HG03280 (cell line): ENCODE results near the gene LILRA5.
"Not testable (repeated sequence)": the region's sequence is repeated elsewhere in the genome, so short reads cannot be mapped to it uniquely, and the experiment has no call there.

Experiments used
- ATAC-seq: cut with Tn5 transposase; IDR thresholded peaks from one replicate; pipeline ENCODE4 v1.9.1; 2021; ENCODE audit warnings: mild to moderate bottlenecking, moderate library complexity; ENCODE audit not compliant: unreplicated experiment

LILRA5 gene

GRCh38 chr19:54335164-54335563, 22.2 kb upstream of the LILRA5 start:
- no peak for ATAC-seq

DNA sequence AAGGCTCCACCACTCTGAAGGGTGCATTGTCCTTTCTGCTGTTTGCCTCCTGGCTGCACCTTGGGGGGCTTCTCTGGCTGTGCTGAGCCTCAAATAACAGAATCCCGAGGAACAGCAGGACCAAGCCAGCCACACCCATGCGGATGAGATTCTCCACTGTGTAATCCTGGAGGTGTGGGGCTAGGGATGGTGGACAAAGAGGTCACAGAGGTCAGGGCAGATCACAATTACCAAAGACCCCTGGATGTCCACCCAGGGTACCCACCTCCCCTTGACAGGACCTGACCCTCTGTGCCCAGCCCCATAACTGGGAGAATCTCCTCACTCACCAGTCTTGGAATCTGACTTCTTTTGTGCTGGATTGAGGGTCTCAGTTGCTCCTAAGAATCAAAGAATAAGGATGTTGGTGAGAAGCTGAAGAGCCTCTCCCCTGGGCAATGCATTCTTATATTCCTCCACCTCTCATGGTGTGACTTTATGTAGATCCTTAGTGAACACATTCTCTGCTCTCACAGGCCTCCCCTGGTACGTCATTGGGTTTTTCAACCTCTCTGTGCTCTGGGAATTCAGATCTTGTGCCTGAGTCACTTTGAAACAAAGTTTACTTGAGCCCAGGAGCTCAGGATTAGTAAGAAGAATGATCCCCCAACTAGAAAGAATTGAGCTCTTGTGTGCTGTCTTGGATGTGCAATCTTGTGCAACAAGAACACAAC, 20.8 kb upstream of the LILRA5 start:
- ATAC-seq, result no peak

GRCh38 chr19:54332149-54332548, 19.2 kb upstream of the LILRA5 start:
- ATAC-seq, result no peak

DNA sequence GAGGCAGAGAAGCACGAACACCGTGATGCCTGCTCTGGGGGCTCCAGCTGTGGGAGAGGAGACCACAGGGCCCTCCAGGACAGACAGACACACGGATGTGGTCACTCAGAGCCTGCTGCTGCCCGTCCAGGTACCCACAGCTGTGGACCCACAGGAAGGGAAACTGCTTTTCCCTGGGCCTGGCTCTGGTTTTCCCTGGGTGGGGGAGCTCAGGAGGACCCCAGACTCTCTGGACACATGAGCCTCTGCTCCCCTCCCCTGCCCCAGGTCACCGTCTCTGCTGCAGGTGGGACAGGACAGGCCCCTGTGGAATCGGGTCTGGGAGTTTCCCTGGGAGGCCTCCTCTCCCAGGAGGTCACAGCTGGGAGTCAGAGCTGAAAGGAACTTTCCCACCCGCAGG, 18.7 kb upstream of the LILRA5 start:
- ATAC-seq, result no peak

DNA sequence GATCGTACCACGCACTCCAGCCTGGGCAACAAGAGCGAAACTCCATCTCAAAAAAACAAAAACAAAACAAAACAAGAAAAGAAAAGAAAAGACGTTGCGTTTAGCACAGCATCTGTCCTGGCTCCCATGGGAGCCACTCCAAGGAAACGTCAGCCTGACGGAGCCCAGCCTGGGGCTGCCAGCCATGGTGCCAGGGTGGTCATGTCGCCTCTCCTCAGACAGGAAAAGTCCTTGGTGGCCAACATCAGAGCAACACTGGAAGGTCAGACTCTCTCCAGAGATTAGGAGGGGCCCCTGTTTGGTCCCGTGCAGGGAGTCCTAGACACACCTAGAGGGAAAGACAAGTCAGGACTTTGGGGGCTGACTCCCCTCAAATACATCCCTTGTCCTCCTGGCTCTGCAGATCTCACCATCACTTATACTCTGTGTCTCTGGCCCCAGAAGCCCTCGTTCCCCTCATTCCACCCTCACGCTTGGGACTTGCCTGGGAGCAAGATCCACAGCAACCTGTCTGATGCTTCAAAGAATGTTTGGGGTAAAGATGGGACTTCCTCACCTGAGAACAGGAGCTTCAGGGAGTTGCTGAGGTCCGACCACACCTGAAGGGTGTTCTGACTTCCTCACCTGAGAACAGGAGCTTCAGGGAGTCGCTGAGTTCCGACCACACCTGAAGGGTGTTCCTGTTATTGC, 16.7 kb upstream of the LILRA5 start:
- ATAC-seq, result no peak

- not testable (repeated sequence) for ATAC-seq
Measured at GRCh38 chr19:54328781-54329180, 15.8 kb upstream of the LILRA5 start.

GRCh38 chr19:54325631-54326030, 12.7 kb upstream of the LILRA5 start:
- no peak for ATAC-seq

GRCh38 chr19:54325194-54325621, 12.2 kb upstream of the LILRA5 start:
- ATAC-seq, result no peak

DNA sequence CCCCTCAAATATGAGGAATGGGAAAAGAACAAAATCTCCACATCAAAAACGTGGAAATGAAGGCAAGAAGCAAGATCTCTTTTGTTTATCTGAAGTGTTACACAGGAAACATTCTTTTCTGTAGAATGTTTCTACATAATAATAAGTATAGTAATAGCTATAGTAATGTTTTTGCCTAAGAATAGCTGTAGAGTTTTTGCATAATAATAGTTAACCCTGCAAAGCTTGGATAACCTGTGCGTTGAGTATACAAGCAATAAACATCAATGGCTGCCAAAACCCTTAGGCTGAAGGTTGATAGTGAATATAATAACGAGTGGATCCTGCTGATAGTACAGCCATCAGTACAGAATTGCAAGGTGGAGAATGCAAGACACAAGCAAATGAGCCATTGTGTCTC, 11.1 kb upstream of the LILRA5 start:
- no peak for ATAC-seq

DNA sequence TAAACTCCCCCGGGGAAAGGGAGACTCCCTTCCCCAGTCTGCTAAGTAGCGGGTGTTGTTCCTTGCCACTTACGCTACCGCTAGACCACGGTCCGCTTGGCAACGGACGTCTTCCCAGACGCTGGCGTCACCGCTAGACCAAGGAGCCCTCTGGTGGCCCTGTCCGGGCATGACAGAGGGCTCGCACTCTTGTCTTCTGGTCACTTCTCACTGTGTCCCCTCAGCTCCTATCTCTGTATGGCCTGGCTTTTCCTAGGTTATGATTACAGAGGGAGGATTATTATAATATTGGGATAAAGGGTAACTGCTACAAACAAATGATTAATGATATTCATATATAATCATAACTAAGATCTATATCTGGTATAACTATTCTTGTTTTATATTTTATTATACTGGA, 10.0 kb upstream of the LILRA5 start:
- ATAC-seq, result not testable (repeated sequence)

GRCh38 chr19:54322295-54322694, 9.3 kb upstream of the LILRA5 start:
- not testable (repeated sequence) for ATAC-seq

GRCh38 chr19:54319892-54320670, 7.1 kb upstream of the LILRA5 start:
- no peak for ATAC-seq

DNA sequence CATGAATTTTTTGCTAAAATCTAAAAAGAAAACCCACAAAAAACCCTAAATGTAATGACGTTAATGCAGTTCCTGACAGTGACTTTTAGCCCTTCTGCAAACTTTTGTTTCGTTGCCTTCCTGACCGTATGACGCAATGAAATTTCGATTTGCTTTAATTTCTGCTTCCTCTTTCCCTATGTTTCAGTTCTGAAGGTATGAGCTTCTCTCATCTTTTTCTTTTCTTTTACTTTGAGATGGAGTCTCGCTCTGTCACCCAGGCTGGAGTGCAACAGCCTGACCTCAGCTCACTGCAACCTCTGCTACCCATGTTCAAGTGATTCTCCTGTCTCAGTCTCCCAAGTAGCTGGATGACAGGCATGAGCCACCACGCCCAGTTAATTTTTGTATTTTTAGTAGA, 6.1 kb upstream of the LILRA5 start:
- ATAC-seq, result no peak

GRCh38 chr19:54317965-54318240, 4.9 kb upstream of the LILRA5 start:
- no peak for ATAC-seq

DNA sequence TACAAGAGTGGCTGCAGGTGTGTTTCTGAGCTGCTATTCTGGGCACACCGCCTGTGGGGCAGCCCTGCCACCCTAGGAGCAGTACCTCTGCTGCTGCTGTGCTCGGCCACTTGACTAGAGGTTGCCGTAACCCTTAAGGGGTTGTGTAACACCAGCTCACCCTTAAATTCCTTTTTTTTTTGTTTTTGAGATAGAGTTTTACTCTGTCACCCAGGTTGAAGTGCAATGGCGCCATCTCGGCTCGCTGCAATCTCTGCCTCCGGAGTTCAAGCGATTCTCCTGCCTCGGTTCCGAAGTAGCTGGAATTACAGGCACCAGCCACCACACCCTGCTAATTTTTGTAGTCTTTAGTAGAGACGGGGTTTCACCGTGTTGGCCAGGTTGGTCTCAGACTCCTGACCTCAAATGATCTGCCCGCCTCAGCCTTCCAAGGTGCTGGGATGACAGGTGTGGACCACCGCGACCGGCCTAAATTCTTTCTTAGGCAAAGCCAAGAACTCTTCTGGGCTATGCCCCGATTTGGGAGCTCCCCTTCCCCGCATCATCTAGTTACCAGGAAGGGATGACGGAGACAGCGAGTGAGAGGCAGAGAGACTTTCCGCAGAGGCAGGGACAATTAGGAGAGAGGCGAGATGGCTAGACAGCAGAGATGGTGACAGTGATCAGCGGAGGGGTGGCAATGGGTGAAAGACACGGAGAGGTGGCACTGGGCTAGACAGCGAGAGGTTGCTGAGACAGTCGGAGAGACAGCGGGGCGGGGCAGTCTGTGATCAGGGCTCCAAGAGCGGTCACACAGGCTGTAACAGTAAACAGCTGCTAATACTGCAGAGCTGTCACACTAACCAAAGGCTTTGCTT, 4.4 kb upstream of the LILRA5 start:
- no peak for ATAC-seq

GRCh38 chr19:54316746-54317107, 3.8 kb upstream of the LILRA5 start:
- ATAC-seq, result no peak

- ATAC-seq, result no peak
Measured at GRCh38 chr19:54315956-54316355, 3.0 kb upstream of the LILRA5 start.

- ATAC-seq, result no peak
Measured at GRCh38 chr19:54312011-54312410, 955 bp downstream of the LILRA5 start.

DNA sequence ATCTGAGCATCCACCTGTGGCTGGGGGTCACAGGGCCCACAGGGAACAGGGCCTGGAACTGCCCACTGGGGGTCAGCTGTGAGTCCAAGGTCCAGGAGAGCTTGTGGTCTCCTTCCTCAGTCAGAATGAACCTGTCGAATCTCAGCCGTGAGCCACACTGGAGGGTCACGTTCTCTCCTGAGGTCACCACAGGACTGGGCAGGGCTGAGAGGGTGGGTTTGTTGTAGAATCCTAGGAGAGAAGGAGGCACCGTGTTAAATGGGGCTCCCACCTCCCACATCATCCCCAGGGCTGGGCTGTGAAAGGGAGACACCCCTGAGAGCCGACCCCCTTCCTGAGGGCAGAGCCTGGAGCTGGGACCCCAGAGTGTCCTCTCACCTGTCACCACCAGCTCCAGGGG, 1.5 kb downstream of the LILRA5 start:
- no peak for ATAC-seq

DNA sequence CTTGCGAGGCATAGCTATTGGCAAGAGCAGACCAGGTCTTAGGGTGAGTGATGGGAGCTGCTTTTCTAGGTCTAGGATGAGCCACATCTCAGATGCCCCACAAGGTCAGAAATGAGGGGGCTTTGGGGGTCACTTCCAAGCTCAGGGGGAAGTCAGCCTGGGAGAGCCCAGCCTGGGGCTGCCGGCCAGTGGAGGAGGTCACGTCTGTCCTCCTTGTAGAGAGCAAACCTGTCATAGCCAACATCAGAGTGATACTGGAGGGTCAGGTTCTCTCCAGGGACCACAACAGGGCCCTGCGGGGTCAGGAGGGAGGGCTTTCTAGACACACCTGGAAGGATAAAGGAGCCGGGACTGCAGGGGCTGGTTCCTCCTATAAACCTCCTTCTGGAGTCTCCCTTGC, 2.4 kb downstream of the LILRA5 start:
- no peak for ATAC-seq

DNA sequence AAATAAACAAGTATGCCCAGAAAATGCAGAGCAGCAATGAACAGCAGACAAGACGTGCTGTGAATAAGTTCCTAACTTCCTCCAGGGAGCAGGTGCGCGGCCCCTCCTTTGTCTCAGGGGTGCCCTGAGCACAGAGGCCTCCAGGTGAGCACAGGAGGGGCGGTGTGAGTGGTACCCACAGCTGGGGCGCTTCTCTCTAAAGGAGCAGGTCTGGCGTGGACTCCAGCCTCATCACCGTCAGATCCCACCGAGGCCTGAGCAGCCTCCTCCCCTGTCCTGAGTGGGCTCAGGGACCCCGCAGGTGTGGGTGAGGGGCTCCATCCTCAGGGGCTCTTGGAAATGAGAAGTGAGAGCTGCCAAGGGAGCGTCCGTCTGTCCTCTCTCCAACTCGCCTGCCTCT, 3.2 kb downstream of the LILRA5 start:
- ATAC-seq, result no peak
